NCI-H460 (cell line): ENCODE results near the gene GLOD5. TPM values are rescaled to one million over a fixed set of nuclear protein-coding genes. Genes with fewer than 3 reads are reported as not detected.
"Not testable (repeated sequence)": the region's sequence is repeated elsewhere in the genome, so short reads cannot be mapped to it uniquely, and the experiment has no call there.

Experiments used
- DNase-seq: peaks from one replicate; pipeline ENCODE4 v3.0.0-alpha.2; 2016; ENCODE audit warnings: low read depth; ENCODE audit errors: extremely low read depth
- total RNA-seq: library from RNA; depleted of rRNA; stranded (reverse); fragments of >200 nt; shearing (Covaris generic); gene quantifications from 2 replicates; pipeline ENCODE4 v1.2.3, GENCODE V29; 2014

GLOD5 gene
- total RNA-seq, 1 experiment from 2014 or later = not detected

- DNase-seq = no peak
These were observed 29.7 kb downstream of the GLOD5 start for GRCh38 chrX:48791063-48791820.

GRCh38 chrX:48792219-48792618, 30.7 kb downstream of the GLOD5 start:
- DNase-seq = no peak

- no peak for DNase-seq
These were observed 32.4 kb downstream of the GLOD5 start for GRCh38 chrX:48793935-48794334.

GRCh38 chrX:48794340-48794910, 32.9 kb downstream of the GLOD5 start:
- no peak for DNase-seq

- DNase-seq = no peak
These were observed 33.5 kb downstream of the GLOD5 start for GRCh38 chrX:48794911-48795515.

GRCh38 chrX:48798318-48798717, 36.8 kb downstream of the GLOD5 start:
- DNase-seq = no peak

- peak; percentile 1 for DNase-seq
These were observed 39.2 kb downstream of the GLOD5 start for GRCh38 chrX:48800574-48801279.

- peak; percentile 99 for DNase-seq
These were observed 39.9 kb downstream of the GLOD5 start, which contains the start of gene HDAC6 for GRCh38 chrX:48801280-48802088. TSS of gene HDAC6 (plus strand) at chrX:48802067. CDS start at chrX:48802693, 626 bp downstream.

GRCh38 chrX:48802089-48802904, 40.8 kb downstream of the GLOD5 start:
- peak; percentile 86 for DNase-seq

- no peak for DNase-seq
These were observed 41.3 kb downstream of the GLOD5 start for GRCh38 chrX:48802905-48803200.

GRCh38 chrX:48806081-48806480, 44.5 kb downstream of the GLOD5 start:
- DNase-seq = peak; percentile 1

GRCh38 chrX:48813644-48814043, 52.1 kb downstream of the GLOD5 start:
- DNase-seq = no peak

- DNase-seq = no peak
These were observed 53.2 kb downstream of the GLOD5 start for GRCh38 chrX:48814722-48815121.

- DNase-seq = no peak
These were observed 53.7 kb downstream of the GLOD5 start for GRCh38 chrX:48815266-48815665.

GRCh38 chrX:48816014-48816810, 54.7 kb downstream of the GLOD5 start:
- DNase-seq = no peak

- no peak for DNase-seq
These were observed 56.6 kb downstream of the GLOD5 start for GRCh38 chrX:48818098-48818497.

GRCh38 chrX:48818866-48819265, 57.3 kb downstream of the GLOD5 start:
- no peak for DNase-seq

- not testable (repeated sequence) for DNase-seq
These were observed 57.8 kb downstream of the GLOD5 start for GRCh38 chrX:48819394-48819793.

GRCh38 chrX:48823053-48823452, 61.5 kb downstream of the GLOD5 start:
- DNase-seq = no peak
